A673 (cell line): ENCODE results near the gene MCAM. TPM values are rescaled to one million over a fixed set of nuclear protein-coding genes. Genes with fewer than 3 reads are reported as not detected.

ENCODE experiments used
- BruUV-seq: library from RNA; stranded (reverse); fragments of 400-500 nt; replicated peaks from 2 replicates; lab custom pipeline; 2021; lab: Mats Ljungman, UMichigan
- CTCF ChIA-PET: fragments of 300-600 bp; sonication (Branson Sonifier 250); formaldehyde crosslinking; loops from one replicate; lab custom pipeline; 2022; ENCODE audit warnings: antibody characterized with exemption; lab: Charles Lee
- POLR2A ChIA-PET: fragments of 300-600 bp; sonication (Branson Sonifier 250); formaldehyde crosslinking; loops from one replicate; lab custom pipeline; 2022; ENCODE audit warnings: antibody characterized with exemption; ENCODE audit not compliant: low non-redundant PET; lab: Charles Lee
- DNase-seq: peaks from one replicate; pipeline ENCODE4 v3.0.0-alpha.2; 2015; ENCODE audit warnings: low spot score
- H3K27ac ChIP-seq: fragments of 200-600 bp; sonication (generic); 2 replicates; pipeline ENCODE4 v1.5.1; 2016; ENCODE audit warnings: mixed run types, low read depth, mild to moderate bottlenecking, mixed read lengths, antibody characterized with exemption, low read length; ENCODE audit not compliant: poor library complexity, severe bottlenecking
- H3K27me3 ChIP-seq: fragments of 200-600 bp; sonication (generic); replicated peaks from 2 replicates; pipeline ENCODE4 v1.6.1; 2017; ENCODE audit warnings: mixed run types, low read depth, mild to moderate bottlenecking, mixed read lengths, antibody characterized with exemption, low read length; ENCODE audit not compliant: insufficient read depth, poor library complexity
- H3K36me3 ChIP-seq: fragments of 200-600 bp; sonication (generic); 2 replicates; pipeline ENCODE4 v1.6.1; 2016; ENCODE audit warnings: mixed run types, mild to moderate bottlenecking, mixed read lengths, antibody characterized with exemption, low read length; ENCODE audit not compliant: insufficient read depth, poor library complexity, severe bottlenecking
- H3K4me1 ChIP-seq: fragments of 200-600 bp; sonication (generic); 2 replicates; pipeline ENCODE4 v1.6.1; 2017; ENCODE audit warnings: mixed run types, mild to moderate bottlenecking, mixed read lengths, antibody characterized with exemption, low read length; ENCODE audit not compliant: insufficient read depth, poor library complexity, severe bottlenecking
- H3K4me3 ChIP-seq: fragments of 200-600 bp; sonication (generic); 2 replicates; pipeline ENCODE4 v1.5.1; 2016; ENCODE audit warnings: low read depth, mixed run types, mild to moderate bottlenecking, mixed read lengths, low read length; ENCODE audit not compliant: poor library complexity, severe bottlenecking
- H3K9me3 ChIP-seq: fragments of 200-600 bp; sonication (generic); 2 replicates; pipeline ENCODE4 v1.6.1; 2016; ENCODE audit warnings: mixed run types, low read depth, mild to moderate bottlenecking, mixed read lengths, antibody characterized with exemption, low read length; ENCODE audit not compliant: poor library complexity, severe bottlenecking
- EZH2 ChIP-seq: fragments of 200-600 bp; sonication (generic); IDR thresholded peaks from 2 replicates; pipeline ENCODE4 v1.6.1; 2017; ENCODE audit warnings: borderline replicate concordance, low read depth, mild to moderate bottlenecking, mixed read lengths, antibody characterized with exemption, low read length; ENCODE audit not compliant: poor library complexity, severe bottlenecking
- intact Hi-C: fragments of 100-400 bp; cut with micrococcal nuclease; formaldehyde crosslinking; loops from one replicate; pipeline ENCODE4 v1.10.0; 2022; ENCODE audit not compliant: unreplicated experiment
- total RNA-seq: library from RNA; stranded (reverse); gene quantifications from 2 replicates; pipeline ENCODE4 v1.2.3, GENCODE V29; 2021
- TF ChIP-seq, protein P1 (sequence below): fragments of 300-800, 200-600 bp; sonication (generic); conservative IDR thresholded peaks from 2 replicates; pipeline ENCODE4 v1.5.1; 2017; ENCODE audit warnings: low read depth, mild to moderate bottlenecking, antibody characterized with exemption, low read length, moderate library complexity, mixed read lengths

MCAM gene
- total RNA-seq, 1 experiment from 2014 or later: 14.4 TPM

DNA sequence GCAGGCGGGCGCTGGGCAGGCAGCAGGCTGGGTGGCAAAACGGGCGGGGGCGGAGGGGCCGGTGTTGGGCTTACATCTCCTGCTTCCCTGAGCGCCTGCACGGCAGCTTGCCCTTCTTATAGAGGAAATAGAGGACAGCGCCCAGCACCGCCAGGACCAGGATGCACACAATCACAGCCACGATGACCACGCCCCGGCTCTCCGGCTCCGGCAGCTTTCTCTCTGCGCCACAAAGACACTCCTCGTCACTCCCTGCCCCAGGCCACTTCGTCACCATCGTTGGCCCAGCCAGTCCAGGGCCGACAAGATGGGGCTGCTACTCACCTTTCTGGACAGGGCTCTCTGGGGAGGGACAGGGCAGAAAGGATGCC is 6.3 kb downstream of the MCAM start:
- TF ChIP-seq EZH2: no peak
- TF ChIP-seq, protein P1, sequence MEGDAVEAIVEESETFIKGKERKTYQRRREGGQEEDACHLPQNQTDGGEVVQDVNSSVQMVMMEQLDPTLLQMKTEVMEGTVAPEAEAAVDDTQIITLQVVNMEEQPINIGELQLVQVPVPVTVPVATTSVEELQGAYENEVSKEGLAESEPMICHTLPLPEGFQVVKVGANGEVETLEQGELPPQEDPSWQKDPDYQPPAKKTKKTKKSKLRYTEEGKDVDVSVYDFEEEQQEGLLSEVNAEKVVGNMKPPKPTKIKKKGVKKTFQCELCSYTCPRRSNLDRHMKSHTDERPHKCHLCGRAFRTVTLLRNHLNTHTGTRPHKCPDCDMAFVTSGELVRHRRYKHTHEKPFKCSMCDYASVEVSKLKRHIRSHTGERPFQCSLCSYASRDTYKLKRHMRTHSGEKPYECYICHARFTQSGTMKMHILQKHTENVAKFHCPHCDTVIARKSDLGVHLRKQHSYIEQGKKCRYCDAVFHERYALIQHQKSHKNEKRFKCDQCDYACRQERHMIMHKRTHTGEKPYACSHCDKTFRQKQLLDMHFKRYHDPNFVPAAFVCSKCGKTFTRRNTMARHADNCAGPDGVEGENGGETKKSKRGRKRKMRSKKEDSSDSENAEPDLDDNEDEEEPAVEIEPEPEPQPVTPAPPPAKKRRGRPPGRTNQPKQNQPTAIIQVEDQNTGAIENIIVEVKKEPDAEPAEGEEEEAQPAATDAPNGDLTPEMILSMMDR: no peak
- POLR2A ChIA-PET: no interaction called here
- no TSS peak for BruUV-seq
- no peaks in the 10 kb centered on the region for H3K9me3 ChIP-seq
- intact Hi-C loops: no loop called here
- DNase-seq: no peak
- no peak overlapping the region for H3K27ac ChIP-seq
- H3K36me3 ChIP-seq: no peaks in the 10 kb centered on the region
- H3K4me3 ChIP-seq: no peak overlapping the region
- H3K27me3 ChIP-seq: no peaks in the 10 kb centered on the region
- peaks cover 4% of the 10 kb centered on the region for H3K4me1 ChIP-seq
- CTCF ChIA-PET: no interaction called here

GRCh38 chr11:119309953-119310681 is 6.8 kb downstream of the MCAM start:
- Histone ChIP-seq H3K4me1 (no peaks in the 10 kb centered on the region), H3K27me3 (no peaks in the 10 kb centered on the region), H3K9me3 (no peaks in the 10 kb centered on the region), H3K27ac (no peak overlapping the region), H3K4me3 (no peak overlapping the region), H3K36me3 (no peaks in the 10 kb centered on the region)
- BruUV-seq: no TSS peak
- ChIA-PET CTCF (no interaction called here), POLR2A (no interaction called here)
- intact Hi-C loops: no loop called here
- TF ChIP-seq, protein P1: no peak
- TF ChIP-seq EZH2: no peak
- no peak for DNase-seq

DNA sequence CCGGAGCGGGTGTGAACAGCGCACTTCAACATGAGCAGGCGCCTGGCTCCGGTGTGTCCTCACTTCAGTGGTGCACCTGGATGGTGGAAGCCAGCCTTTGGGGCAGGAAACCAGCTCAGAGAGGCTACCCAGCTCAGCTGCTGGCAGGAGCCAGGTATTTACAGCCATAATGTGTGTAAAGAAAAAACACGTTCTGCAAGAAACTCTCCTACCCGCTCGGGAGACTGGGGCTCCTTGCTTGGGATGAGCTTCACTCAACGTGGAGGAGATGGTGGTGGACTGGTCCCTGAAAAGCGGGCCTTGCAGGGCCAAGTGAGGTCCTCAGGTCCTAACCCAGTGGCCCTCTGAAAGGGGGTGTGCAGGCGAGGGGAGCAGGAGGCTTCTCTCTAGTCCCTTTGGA is 7.5 kb downstream of the MCAM start:
- intact Hi-C loops: no loop called here
- TF ChIP-seq, protein P1: no peak
- no peak for TF ChIP-seq EZH2
- Histone ChIP-seq H3K27me3 (no peaks in the 10 kb centered on the region), H3K27ac (no peak overlapping the region), H3K9me3 (no peaks in the 10 kb centered on the region), H3K36me3 (no peaks in the 10 kb centered on the region), H3K4me3 (no peak overlapping the region), H3K4me1 (no peaks in the 10 kb centered on the region)
- POLR2A ChIA-PET: no interaction called here
- no TSS peak for BruUV-seq
- CTCF ChIA-PET: no interaction called here
- no peak for DNase-seq
